GM12878 (cell line): ENCODE data around the gene RNPEP. TPM values are rescaled to one million over a fixed set of nuclear protein-coding genes. Genes with fewer than 3 reads are reported as not detected.

ENCODE experiments used
- ATAC-seq: fragments of 200-7000 bp; cut with Tn5 transposase; 3 replicates; pipeline ENCODE4 v1.9.1; 2020; ENCODE audit warnings: mild to moderate bottlenecking, moderate library complexity
- BruUV-seq: library from RNA; stranded (reverse); fragments of 400-500 nt; replicated peaks from 2 replicates; lab custom pipeline; 2021; lab: Mats Ljungman, UMichigan
- CTCF ChIA-PET: fragments of 300-600 bp; sonication (Branson Sonifier 250); formaldehyde crosslinking; extraction: SDS; loops from one replicate; lab custom pipeline; 2021; ENCODE audit warnings: inconsistent platforms; lab: Yijun Ruan, JAX
- POLR2A ChIA-PET: fragments of 350-600 bp; formaldehyde crosslinking; extraction: SDS; loops from one replicate; lab custom pipeline; 2021; ENCODE audit warnings: inconsistent platforms; lab: Charles Lee
- RAD21 ChIA-PET: fragments of 300-600 bp; sonication (Branson Sonifier 250); formaldehyde crosslinking; loops from one replicate; lab custom pipeline; 2023; ENCODE audit warnings: antibody characterized with exemption; ENCODE audit not compliant: unreplicated experiment; lab: Charles Lee
- SMC1A ChIA-PET: fragments of 300-600 bp; sonication (Branson Sonifier 250); formaldehyde crosslinking; loops from one replicate; lab custom pipeline; 2023; ENCODE audit not compliant: unreplicated experiment, uncharacterized antibody; lab: Charles Lee
- DNase-seq: peaks from one replicate; pipeline ENCODE4 v3.0.0-alpha.2; 2011; ENCODE audit warnings: low read depth, low spot score
- FAIRE-seq: peaks from 3 replicates; lab custom pipeline; 2011; peaks lifted over from hg19 to GRCh38; lab: Jason Lieb, UNC
- H2AFZ ChIP-seq: 2 replicates; pipeline ENCODE4 v1.6.0; 2011; ENCODE audit warnings: low read depth, low read length, control low read depth; ENCODE audit not compliant: control insufficient read depth
- H3K27ac ChIP-seq: 2 replicates; pipeline ENCODE4 v1.5.1; 2011; ENCODE audit warnings: control low read depth; ENCODE audit not compliant: control insufficient read depth, insufficient read depth
- H3K27me3 ChIP-seq, 2 experiments: replicated peaks in 1 of 2; 2 replicates each; pipeline versions ENCODE4 v1.6.0 to v1.6.1; 2011; ENCODE audit warnings: low read length in 1 of 2; ENCODE audit not compliant: control insufficient read depth in 2 of 2, insufficient read depth in 2 of 2
- H3K36me3 ChIP-seq, 2 experiments: 2 replicates each; pipeline ENCODE4 v1.5.1; 2011; ENCODE audit warnings: low read length in 1 of 2; ENCODE audit not compliant: control insufficient read depth in 2 of 2, insufficient read depth in 2 of 2
- H3K4me1 ChIP-seq: 2 replicates; pipeline ENCODE4 v1.6.1; 2011; ENCODE audit warnings: mild to moderate bottlenecking, low read length, moderate library complexity, mixed read lengths; ENCODE audit not compliant: control insufficient read depth, insufficient read depth
- H3K4me2 ChIP-seq: 2 replicates; pipeline ENCODE4 v1.6.0; 2011; ENCODE audit warnings: control low read depth; ENCODE audit not compliant: control insufficient read depth, insufficient read depth
- H3K4me3 ChIP-seq: fragments of 200-600 bp; sonication (generic); 2 replicates; pipeline ENCODE4 v1.5.1; 2016
- H3K79me2 ChIP-seq: 2 replicates; pipeline ENCODE4 v1.6.0; 2011; ENCODE audit warnings: low read length; ENCODE audit not compliant: control insufficient read depth, insufficient read depth
- H3K9ac ChIP-seq: 2 replicates; pipeline ENCODE4 v1.8.0; 2011; ENCODE audit warnings: low read length, control low read depth, mixed read lengths; ENCODE audit not compliant: control insufficient read depth, insufficient read depth
- H3K9me3 ChIP-seq: replicated peaks from 3 replicates; pipeline ENCODE4 v1.5.1; 2011; ENCODE audit warnings: mild to moderate bottlenecking, low read length; ENCODE audit not compliant: control insufficient read depth, insufficient read depth
- H4K20me1 ChIP-seq: 2 replicates; pipeline ENCODE4 v1.6.0; 2011; ENCODE audit not compliant: control insufficient read depth, insufficient read depth
- CHD4 ChIP-seq: fragments of 200-600 bp; sonication (generic); IDR thresholded peaks from 2 replicates; pipeline ENCODE4 v1.6.1; 2016; ENCODE audit warnings: mild to moderate bottlenecking
- CTCF ChIP-seq, 3 experiments: IDR thresholded peaks in 2 of 3; conservative IDR thresholded peaks in 1 of 3; 2 replicates each; pipeline ENCODE4 v1.5.1; 2011; ENCODE audit warnings: low read depth in 3 of 3, low read length in 3 of 3, mild to moderate bottlenecking in 3 of 3, control low read depth in 2 of 3, moderate library complexity in 2 of 3, inconsistent platforms in 1 of 3, mixed read lengths in 1 of 3; ENCODE audit not compliant: control insufficient read depth in 2 of 3, insufficient read depth in 1 of 3; ENCODE audit errors: extremely low read depth in 1 of 3
- FOXK2 ChIP-seq: fragments of 450-650 bp; IDR thresholded peaks from 2 replicates; pipeline ENCODE4 v1.6.1; 2017; ENCODE audit warnings: mild to moderate bottlenecking, moderate library complexity
- MYB ChIP-seq: fragments of 150-350 bp; IDR thresholded peaks from 2 replicates; pipeline ENCODE4 v1.6.1; 2014; ENCODE audit warnings: mild to moderate bottlenecking, low read depth, low read length, borderline replicate concordance
- NR2F1 ChIP-seq: fragments of 450-650 bp; conservative IDR thresholded peaks from 2 replicates; pipeline ENCODE4 v1.6.1; 2017; ENCODE audit warnings: mild to moderate bottlenecking
- POU2F2 ChIP-seq: IDR thresholded peaks from 3 replicates; pipeline ENCODE4 v1.6.1; 2011; ENCODE audit warnings: low read depth, mild to moderate bottlenecking, low read length, borderline replicate concordance
- PRDM15 ChIP-seq: fragments of 450-650 bp; formaldehyde crosslinking; IDR thresholded peaks from 2 replicates; pipeline ENCODE4 v1.4.0; 2020; ENCODE audit warnings: mild to moderate bottlenecking, moderate library complexity
- SIX5 ChIP-seq: IDR thresholded peaks from 2 replicates; pipeline ENCODE4 v1.6.1; 2011; ENCODE audit warnings: mild to moderate bottlenecking, low read depth, low read length, moderate library complexity; ENCODE audit not compliant: severe bottlenecking
- SRF ChIP-seq, 2 experiments: IDR thresholded peaks; 2 replicates each; pipeline ENCODE4 v1.6.1; 2011; ENCODE audit warnings: low read depth in 2 of 2, low read length in 2 of 2, mild to moderate bottlenecking in 1 of 2, moderate library complexity in 1 of 2
- SUZ12 ChIP-seq: fragments of 200-600 bp; sonication (generic); IDR thresholded peaks from one replicate; pipeline ENCODE4 v1.6.1; 2018; ENCODE audit warnings: antibody characterized with exemption, mild to moderate bottlenecking; ENCODE audit not compliant: unreplicated experiment
- ZNF207 ChIP-seq: fragments of 450-650 bp; IDR thresholded peaks from 2 replicates; pipeline ENCODE4 v1.6.1; 2014; ENCODE audit warnings: antibody characterized with exemption, mild to moderate bottlenecking, borderline replicate concordance
- WGBS: methylation state at CpG from one replicate; pipeline ENCODE4 v1.1.6; 2016; ENCODE audit warnings: low lambda C conversion rate; ENCODE audit not compliant: insufficient replicate concordance, insufficient coverage; ENCODE audit errors: missing lambda C conversion rate; 5-methylcytosine and 5-hydroxymethylcytosine counted together
- in situ Hi-C: fragments of 300-500 bp; cut with MboI; formaldehyde crosslinking; loops from 9 replicates; pipeline ENCODE4 v1.14.3; 2018; ENCODE audit warnings: mixed read lengths
- intact Hi-C: fragments of 100-400 bp; cut with micrococcal nuclease; formaldehyde crosslinking; loops from one replicate; pipeline ENCODE4 v1.14.2; 2022; ENCODE audit not compliant: unreplicated experiment
- polyA plus RNA-seq, 11 experiments: library from polyadenylated mRNA; depleted of rRNA in 4 of 11; unstranded in 6 of 11; stranded (reverse) in 5 of 11; fragments of >200 nt; fragmentation: Nextera tagmentation in 4 of 11; fragmentation: Illumina TruSeq in 1 of 11; extraction: Ambion mirVana in 4 of 11; extraction: Trizol in 1 of 11; gene quantifications; 1 replicate in 1 of 11; 2 replicates in 10 of 11; pipeline versions ENCODE4 v1.2.1 to v1.2.3, GENCODE V29; 2011 to 2016; ENCODE audit warnings: inconsistent platforms in 2 of 11, missing spikeins in 2 of 11, low read depth in 1 of 11
- total RNA-seq, 4 experiments: library from RNA; depleted of rRNA in 3 of 4; stranded (reverse); fragments of >200 nt in 3 of 4; fragmentation: Illumina TruSeq in 1 of 4; extraction: Trizol in 1 of 4; gene quantifications; 2 replicates each; pipeline versions ENCODE4 v1.2.1 to v1.2.3, GENCODE V29; 2013 to 2021

The RNPEP gene
- total and polyA plus RNA-seq, 10 of the 15 experiments (the other 5 are each of a cell fraction or from before 2014, with no cell fraction given), result 18.3 to 68.2 (median 44.6) TPM

DNA sequence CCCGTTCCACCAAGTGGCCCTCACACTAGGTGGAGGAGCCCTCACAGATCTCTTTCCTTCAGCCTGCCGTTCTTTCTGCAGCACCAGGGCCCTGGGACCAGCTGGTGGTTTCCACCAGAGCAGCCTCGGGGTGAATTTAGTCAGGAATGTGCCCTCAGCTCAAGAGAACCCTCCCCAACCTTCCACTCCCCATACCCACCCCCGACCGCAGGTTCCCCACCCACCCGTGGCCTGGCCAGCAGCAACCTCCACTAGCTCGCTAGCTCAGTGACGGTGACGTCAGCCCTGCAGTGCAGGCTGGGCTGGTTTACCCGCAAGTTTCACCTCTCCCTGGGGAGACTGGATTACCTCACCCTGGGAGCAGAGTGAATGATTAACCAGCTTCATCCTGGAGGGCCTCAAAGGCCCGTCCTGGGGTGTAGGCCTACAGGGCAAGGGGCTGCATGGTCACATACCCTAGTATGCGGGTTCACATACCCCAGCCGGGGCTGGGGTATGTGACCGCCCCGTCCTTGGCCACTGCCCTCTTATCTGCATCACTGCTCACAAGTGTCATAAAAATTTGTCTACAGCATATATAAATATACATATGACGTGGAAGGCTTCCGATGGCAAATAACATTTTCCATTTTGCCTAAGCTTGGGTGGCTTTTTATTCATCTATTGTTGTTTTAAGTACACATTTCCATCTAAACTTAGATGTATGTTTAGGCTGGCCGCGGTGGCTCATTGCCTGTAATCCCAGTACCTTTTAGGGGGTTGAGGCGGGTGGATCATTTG lies 52.4 kb downstream of the RNPEP start (continued):
- peak; percentile 25; the same call in 1 of the 2 replicates for TF ChIP-seq NR2F1
- TF ChIP-seq, all 136 proteins: peak for 10

DNA sequence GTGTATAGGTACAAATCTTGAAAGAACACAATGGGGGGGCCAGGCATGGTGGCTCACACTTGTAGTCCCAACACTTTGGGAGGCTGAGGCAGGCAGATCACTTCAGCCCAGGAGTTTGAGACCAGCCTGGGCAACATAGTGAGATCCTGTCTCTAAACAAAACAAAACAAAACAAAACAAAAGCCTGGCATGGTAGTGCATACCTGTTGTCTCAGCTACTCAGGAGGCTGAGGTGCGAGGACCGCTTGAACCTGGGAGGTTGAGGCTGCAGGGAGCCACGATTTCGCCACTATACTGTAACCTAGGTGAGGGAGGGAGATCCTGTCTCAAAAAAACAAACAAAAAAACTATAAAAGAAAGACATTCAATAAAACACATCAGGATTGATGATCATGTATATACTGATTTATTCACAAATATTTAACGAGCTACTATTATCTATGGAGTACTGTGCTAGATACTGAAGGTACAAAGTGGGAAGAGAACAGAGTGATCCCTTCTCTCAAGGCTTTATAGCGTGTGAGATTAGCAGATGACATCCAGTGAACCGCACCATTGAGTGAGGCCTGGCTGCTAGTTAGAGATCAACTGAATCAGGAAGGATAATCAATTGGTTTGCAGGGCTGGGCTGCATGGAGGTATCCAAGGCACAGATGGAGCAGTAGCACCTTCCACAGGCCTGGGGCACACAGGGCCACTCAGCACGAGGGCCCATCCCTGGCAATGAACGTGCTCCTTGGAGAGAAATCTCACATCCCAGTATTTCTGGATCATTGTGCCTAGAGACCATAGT lies 54.3 kb downstream of the RNPEP start:
- CTCF ChIA-PET, result interaction anchor here (0.6 to 1.3 kb wide), 2 partner anchors 27 to 253 kb away, joined by 3 read pairs; partner anchors contain the start of gene ELF3
- TF ChIP-seq MYB, result no peak
- TF ChIP-seq FOXK2, result no peak
- TF ChIP-seq POU2F2, result no peak
- no peak for TF ChIP-seq CHD4
- no peak for TF ChIP-seq SRF (IDR thresholded peaks at IDR 0.05; ENCODE audit: low read depth in 2 of 2, low read length in 2 of 2)
- TF ChIP-seq SUZ12, result no peak
- TF ChIP-seq CTCF (IDR thresholded peaks at IDR 0.05 in 2 of 3, conservative IDR thresholded peaks at IDR 0.05 in 1 of 3; ENCODE audit: control insufficient read depth in 2 of 3, extremely low read depth in 1 of 3, insufficient read depth in 1 of 3, low read depth in 3 of 3, low read length in 3 of 3), result no peak
- no peak for TF ChIP-seq PRDM15 (CRISPR knock-in tag)
- no peak for TF ChIP-seq ZNF207
- no peak for TF ChIP-seq SIX5

More for the DNA sequence above, 54.3 kb downstream of the RNPEP start:
- no peaks in the 10 kb centered on the region for H3K36me3 ChIP-seq
- no peaks in the 10 kb centered on the region; the same call in 2 of the 3 replicates for H3K9me3 ChIP-seq
- H3K27ac ChIP-seq, result no peak overlapping the region
- no peak overlapping the region for H2AFZ ChIP-seq
- no peaks in the 10 kb centered on the region for H3K27me3 ChIP-seq
- no peak overlapping the region for H3K9ac ChIP-seq
- no peak for FAIRE-seq
- POLR2A ChIA-PET, result no interaction called here
- BruUV-seq, result no TSS peak
- intact Hi-C loops, result no loop called here
- DNase-seq, result no peak
- H3K4me2 ChIP-seq, result no peak overlapping the region
- H4K20me1 ChIP-seq, result no peaks in the 10 kb centered on the region
- RAD21 ChIA-PET, result interaction anchor here (1.4 kb wide), 1 partner anchor 29 kb away, joined by 4 read pairs; no protein-coding TSS in a partner anchor
- in situ Hi-C loops, result no loop called here
- WGBS, result 58% methylated on average over 9 of the region's 9 CpGs
- H3K79me2 ChIP-seq, result no peaks in the 10 kb centered on the region
- no peak for ATAC-seq
- peaks cover 13% of the 10 kb centered on the region for H3K4me1 ChIP-seq
- SMC1A ChIA-PET, result interaction anchor here (2.4 kb wide), 1 partner anchor 26 kb away, joined by 12 read pairs; the partner anchor contains the start of gene ELF3
- no peak overlapping the region for H3K4me3 ChIP-seq
